Epidermal melanocyte (primary cell): ENCODE measurements around the gene JAK3.
"Not testable (repeated sequence)": the region's sequence is repeated elsewhere in the genome, so short reads cannot be mapped to it uniquely, and the experiment has no call there.

Source experiments
- DNase-seq: peaks from one replicate; pipeline ENCODE4 v3.0.0; 2011; ENCODE audit warnings: low spot score; ENCODE audit not compliant: insufficient read length

Gene JAK3

DNA sequence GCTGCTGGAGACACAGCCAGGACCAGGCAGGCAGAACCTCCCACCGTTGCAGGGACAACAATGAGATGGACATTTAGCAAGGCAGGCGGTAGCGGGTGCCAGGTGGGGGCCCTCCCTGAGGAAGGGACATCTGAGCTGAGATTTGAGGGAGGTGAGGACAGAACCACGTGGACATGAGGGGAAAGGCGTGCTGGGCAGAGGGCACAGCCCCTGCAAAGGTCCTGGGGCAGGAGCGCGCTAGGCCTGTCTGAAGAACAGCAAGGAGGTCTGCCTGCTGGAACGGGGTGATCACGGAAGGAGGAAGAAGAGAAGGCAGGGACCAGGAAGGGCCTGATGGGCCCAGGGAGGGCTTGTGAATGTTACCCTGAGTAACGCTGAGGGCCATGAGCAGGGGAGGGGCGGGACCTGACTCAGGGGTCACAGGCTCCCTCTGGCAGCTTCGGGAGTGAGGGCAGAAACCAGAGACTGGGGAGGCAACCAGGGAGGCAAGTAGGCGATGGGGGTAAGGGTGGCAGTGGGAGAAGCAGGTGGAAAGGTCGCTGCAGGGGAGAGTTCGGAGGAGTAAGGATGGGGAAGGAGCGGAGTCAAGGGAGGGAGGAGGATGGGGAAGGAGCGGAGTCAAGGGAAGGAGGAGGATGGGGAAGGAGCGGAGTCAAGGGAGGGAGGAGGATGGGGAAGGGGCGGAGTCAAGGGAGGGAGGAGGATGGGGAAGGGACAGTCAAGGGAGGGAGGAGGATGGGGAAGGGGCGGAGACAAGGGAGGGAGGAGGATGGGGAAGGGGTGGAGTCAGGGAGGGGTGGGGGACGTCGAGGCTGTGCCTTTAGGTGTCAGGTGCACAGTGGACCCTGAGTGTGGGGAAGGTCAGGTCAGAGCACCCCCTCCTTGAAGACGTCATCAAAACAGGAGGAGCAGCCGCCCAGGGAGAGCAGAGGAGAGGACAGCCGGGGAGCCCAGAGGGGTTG lies 68.5 kb downstream of the JAK3 start:
- DNase-seq, result no peak

DNA sequence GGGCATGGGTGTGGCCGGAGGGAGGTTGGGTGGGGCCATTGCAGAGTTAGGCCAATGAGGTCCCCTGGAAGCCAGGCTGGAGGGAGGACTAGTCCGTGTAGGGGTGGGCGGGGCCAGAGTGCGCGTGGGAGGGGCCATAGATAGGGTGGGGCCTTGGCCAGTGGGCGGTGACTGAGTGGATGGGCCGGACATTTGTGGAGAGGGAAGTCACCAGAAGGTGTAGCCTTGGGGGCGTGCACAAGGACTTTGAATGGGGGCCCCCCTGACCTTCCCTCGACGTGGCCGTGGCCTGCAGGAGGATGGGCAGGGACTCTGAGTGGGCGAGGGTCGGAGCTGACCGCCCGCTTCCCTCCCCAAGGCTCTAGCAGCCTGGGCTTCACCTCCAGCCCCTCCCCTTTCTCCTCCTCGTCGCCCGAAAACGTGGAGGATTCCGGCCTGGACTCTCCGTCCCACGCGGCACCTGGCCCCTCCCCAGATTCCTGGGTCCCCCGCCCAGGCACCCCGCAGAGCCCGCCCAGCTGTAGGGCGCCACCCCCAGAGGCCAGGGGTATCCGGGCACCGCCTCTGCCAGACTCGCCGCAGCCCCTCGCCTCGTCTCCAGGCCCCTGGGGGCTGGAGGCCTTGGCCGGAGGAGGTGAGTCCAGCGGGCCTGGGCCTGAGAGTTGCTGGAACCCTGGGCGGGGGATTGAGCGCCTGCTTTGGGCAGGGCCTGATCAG lies 69.4 kb downstream of the JAK3 start:
- no peak for DNase-seq

DNA sequence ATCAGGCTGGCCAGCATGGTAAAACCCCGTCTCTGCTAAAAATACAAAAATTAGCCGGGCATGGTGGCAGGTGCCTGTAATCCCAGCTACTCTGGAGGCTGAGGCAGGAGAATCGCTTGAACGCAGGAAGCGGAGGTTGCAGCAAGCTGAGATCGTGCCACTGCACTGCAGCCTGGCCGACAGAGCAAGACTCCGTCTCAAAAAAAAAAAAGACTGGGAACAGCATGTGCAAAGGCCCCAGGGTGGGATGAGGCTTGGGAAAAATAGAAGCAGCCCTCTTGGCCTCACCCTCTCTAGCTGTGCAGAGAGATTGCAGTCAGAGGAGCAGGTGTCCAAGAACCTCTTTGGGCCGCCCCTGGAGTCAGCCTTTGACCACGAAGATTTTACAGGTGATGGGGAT lies 69.9 kb downstream of the JAK3 start:
- not testable (repeated sequence) for DNase-seq

DNA sequence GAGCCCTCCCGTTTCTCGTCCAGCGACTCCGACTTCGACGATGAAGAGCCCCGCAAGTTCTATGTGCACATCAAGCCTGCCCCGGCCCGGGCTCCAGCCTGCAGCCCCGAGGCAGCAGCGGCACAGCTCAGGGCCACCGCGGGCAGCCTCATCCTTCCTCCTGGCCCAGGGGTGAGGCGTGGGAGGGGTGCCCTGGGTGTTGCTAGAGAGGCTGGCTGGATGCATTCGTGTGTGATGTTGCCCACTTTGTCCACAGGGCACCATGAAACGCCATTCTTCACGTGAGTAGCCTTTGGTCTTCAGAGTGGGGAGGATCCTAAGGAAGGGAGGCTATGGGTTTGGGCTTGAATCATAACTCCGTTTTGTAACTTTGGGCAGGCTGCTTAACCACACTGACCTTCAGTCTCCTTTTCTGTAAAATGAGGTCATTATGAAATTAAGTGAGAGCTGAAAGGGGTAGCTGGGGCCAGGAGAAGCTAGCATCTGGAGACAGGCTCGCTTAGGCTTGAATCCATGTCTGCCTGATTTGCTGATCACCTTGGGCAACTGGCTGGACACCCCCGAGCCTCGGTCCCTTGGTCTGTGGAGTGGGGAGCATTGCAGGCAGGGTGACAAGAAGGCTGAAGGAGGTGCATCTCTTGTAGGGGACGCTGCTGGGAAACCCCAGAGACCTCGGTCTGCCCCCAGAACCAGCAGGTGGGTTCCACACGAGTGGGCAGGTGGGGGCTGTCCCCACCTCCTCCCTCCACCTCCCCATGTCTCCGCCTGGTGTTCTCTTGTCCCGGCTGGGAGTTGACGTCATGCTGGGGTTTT lies 71.6 kb downstream of the JAK3 start:
- no peak for DNase-seq

DNA sequence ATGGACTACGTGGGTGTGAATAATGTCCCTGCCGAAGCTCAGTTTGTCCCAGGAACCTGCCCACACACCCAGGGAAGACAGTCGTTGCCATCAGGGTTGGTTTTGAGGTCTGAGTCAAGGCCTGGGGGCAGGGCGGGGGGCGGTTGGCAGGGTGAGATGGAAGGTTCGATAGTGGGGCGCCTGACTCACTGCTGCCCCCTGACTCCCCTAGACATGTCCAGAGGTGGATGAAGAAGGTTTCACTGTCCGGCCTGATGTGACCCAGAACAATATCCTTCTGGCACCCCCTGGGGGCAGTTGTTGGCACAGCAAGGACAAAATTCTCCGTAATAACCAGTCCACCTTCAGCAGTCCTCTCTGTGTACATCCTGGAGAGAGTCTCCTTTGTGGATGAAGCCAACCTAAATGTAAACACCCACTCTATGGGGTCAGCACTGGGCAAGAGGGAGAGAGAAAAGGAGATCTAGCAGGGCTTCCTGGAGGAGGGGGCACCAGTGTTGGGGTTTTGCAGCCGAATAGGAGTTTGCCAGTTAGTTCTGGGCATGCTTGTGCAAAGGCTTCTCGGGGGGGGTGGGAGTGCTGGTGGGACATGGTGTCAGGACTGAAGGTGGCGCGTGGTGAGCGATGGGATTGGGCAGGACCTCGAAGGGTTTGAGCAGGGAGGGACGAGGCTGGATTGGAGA lies 72.4 kb downstream of the JAK3 start:
- DNase-seq, result no peak
